K562 (cell line): ENCODE measurements around the gene IGDCC3. TPM values are rescaled to one million over a fixed set of nuclear protein-coding genes. Genes with fewer than 3 reads are reported as not detected.

ENCODE experiments used
- GTF2F1 ChIP-seq: IDR thresholded peaks from 2 replicates; pipeline ENCODE4 v1.6.1; 2011; ENCODE audit warnings: low read depth, low read length, improper control_type of control experiment
- MAFK ChIP-seq: IDR thresholded peaks from 2 replicates; pipeline ENCODE4 v1.6.1; 2011; ENCODE audit warnings: low read length, improper control_type of control experiment
- MAZ ChIP-seq, 2 experiments: fragments of 450-650 bp in 1 of 2; sonication (generic) in 1 of 2; formaldehyde crosslinking; IDR thresholded peaks in 1 of 2; conservative IDR thresholded peaks in 1 of 2; 2 replicates each; pipeline versions ENCODE4 v1.4.0 to v1.5.0; 2020; ENCODE audit warnings: mild to moderate bottlenecking in 1 of 2, missing genetic modification reagents in 1 of 2
- MXI1 ChIP-seq: IDR thresholded peaks from 2 replicates; pipeline ENCODE4 v1.6.1; 2011; ENCODE audit warnings: low read depth, mild to moderate bottlenecking, improper control_type of control experiment, low read length
- SP2 ChIP-seq: IDR thresholded peaks from 2 replicates; pipeline ENCODE4 v1.6.1; 2011; ENCODE audit warnings: mild to moderate bottlenecking, low read depth, low read length, moderate library complexity; ENCODE audit not compliant: poor library complexity, severe bottlenecking; ENCODE audit errors: extremely low read depth
- SPI1 ChIP-seq: IDR thresholded peaks from 2 replicates; pipeline ENCODE4 v1.6.1; 2011; ENCODE audit warnings: low read depth, low read length, control low read depth, borderline replicate concordance
- TAF7 ChIP-seq: fragments of 450-650 bp; IDR thresholded peaks from 2 replicates; pipeline ENCODE4 v1.6.1; 2016; ENCODE audit warnings: missing genetic modification characterization, missing compliant biosample characterization
- TAL1 ChIP-seq: fragments of 450-650 bp; IDR thresholded peaks from 2 replicates; pipeline ENCODE4 v1.6.1; 2016; ENCODE audit warnings: mild to moderate bottlenecking
- ZNF384 ChIP-seq: IDR thresholded peaks from 2 replicates; pipeline ENCODE4 v1.6.1; 2012; ENCODE audit warnings: low read depth, low read length, improper control_type of control experiment
- polyA plus RNA-seq, 8 experiments: library from polyadenylated mRNA; depleted of rRNA in 4 of 8; stranded (reverse) in 5 of 8; unstranded in 3 of 8; fragments of >200 nt; fragmentation: Nextera tagmentation in 2 of 8; fragmentation: Illumina TruSeq in 1 of 8; extraction: Ambion mirVana in 2 of 8; extraction: Trizol in 1 of 8; gene quantifications; 2 replicates each; pipeline versions ENCODE4 v1.2.1 to v1.2.3, GENCODE V29; 2011 to 2014; ENCODE audit warnings: inconsistent platforms in 1 of 8, missing spikeins in 1 of 8
- total RNA-seq, 7 experiments: library from RNA; depleted of rRNA in 6 of 7; stranded (reverse); fragments of >200 nt in 6 of 7; fragmentation: Illumina TruSeq in 2 of 7; extraction: Trizol in 2 of 7; gene quantifications; 2 replicates each; pipeline versions ENCODE4 v1.2.1 to v1.2.3, GENCODE V29; 2011 to 2021; ENCODE audit warnings: low replicate concordance in 1 of 7
- TF ChIP-seq, protein P1 (sequence below), 2 experiments: IDR thresholded peaks in 1 of 2; conservative IDR thresholded peaks in 1 of 2; 2 replicates each; pipeline ENCODE4 v1.6.1; 2016; ENCODE audit warnings: low read depth in 2 of 2, mild to moderate bottlenecking in 1 of 2, missing compliant biosample characterization in 1 of 2, missing genetic modification characterization in 1 of 2, moderate library complexity in 1 of 2
- TF ChIP-seq, protein P2 (sequence below): sonication (generic); formaldehyde crosslinking; IDR thresholded peaks from 2 replicates; pipeline ENCODE4 v1.8.0; 2023; ENCODE audit warnings: mild to moderate bottlenecking, missing genetic modification reagents
- TF ChIP-seq, protein P3 (sequence below): fragments of 450-650 bp; IDR thresholded peaks from 2 replicates; pipeline ENCODE4 v1.6.1; 2018; ENCODE audit not compliant: partially characterized antibody
- TF ChIP-seq, protein P4 (sequence below): fragments of 250-450 bp; sonication (Bioruptor Pico); IDR thresholded peaks from 2 replicates; pipeline ENCODE4 v1.8.0; 2022; ENCODE audit warnings: inconsistent platforms, mild to moderate bottlenecking, moderate library complexity, borderline replicate concordance

Gene IGDCC3
- total and polyA plus RNA-seq, 9 of the 15 experiments (the other 6 are each of a cell fraction or from before 2014, with no cell fraction given) = not detected

DNA sequence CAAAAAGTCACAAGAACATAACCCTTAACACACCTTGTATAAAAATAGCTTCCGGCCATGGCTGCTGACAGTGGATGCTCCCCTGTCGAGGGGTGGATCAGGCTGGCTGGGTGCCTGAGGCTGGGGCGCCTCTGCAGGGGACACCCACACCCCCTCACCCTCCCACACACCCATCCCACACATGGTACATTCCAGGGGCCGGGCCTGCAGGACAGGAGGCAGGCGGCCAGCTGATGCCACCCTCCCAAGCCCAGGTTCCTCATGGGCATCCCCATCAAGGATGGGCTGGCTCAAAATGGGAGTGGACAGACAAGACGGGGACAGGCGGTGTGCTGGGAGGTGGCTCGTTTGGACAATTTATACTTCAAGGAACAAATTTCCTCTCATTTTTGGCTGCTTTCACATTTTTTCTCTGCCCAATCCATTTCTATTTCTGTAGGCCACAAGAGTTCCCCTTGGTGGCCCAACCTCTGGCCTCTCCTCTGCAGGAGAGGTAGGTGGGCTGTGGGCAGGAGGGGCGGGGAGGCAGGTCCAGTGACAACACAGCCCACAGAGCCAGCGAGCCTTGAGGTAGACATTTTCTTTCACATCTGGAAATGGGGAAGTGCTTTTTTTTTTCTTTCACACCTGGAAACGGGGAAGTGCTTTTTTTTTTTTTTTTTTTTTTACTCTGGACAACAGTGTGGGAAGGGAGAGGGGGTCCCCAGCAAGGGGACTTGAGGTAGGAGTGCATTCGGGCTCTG, 50.0 kb downstream of the IGDCC3 start (continued):
- TF ChIP-seq, protein P1, sequence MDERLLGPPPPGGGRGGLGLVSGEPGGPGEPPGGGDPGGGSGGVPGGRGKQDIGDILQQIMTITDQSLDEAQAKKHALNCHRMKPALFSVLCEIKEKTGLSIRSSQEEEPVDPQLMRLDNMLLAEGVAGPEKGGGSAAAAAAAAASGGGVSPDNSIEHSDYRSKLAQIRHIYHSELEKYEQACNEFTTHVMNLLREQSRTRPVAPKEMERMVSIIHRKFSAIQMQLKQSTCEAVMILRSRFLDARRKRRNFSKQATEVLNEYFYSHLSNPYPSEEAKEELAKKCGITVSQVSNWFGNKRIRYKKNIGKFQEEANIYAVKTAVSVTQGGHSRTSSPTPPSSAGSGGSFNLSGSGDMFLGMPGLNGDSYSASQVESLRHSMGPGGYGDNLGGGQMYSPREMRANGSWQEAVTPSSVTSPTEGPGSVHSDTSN (CRISPR knock-in tag; IDR thresholded peaks at IDR 0.05; ENCODE audit: low read depth) = no peak
- TF ChIP-seq, protein P1 (tag; conservative IDR thresholded peaks at IDR 0.05; ENCODE audit: low read depth) = no peak
- TF ChIP-seq, protein P2, sequence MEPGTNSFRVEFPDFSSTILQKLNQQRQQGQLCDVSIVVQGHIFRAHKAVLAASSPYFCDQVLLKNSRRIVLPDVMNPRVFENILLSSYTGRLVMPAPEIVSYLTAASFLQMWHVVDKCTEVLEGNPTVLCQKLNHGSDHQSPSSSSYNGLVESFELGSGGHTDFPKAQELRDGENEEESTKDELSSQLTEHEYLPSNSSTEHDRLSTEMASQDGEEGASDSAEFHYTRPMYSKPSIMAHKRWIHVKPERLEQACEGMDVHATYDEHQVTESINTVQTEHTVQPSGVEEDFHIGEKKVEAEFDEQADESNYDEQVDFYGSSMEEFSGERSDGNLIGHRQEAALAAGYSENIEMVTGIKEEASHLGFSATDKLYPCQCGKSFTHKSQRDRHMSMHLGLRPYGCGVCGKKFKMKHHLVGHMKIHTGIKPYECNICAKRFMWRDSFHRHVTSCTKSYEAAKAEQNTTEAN = no peak
- no peak for TF ChIP-seq MAFK
- TF ChIP-seq TAL1 = no peak
- TF ChIP-seq, protein P3, sequence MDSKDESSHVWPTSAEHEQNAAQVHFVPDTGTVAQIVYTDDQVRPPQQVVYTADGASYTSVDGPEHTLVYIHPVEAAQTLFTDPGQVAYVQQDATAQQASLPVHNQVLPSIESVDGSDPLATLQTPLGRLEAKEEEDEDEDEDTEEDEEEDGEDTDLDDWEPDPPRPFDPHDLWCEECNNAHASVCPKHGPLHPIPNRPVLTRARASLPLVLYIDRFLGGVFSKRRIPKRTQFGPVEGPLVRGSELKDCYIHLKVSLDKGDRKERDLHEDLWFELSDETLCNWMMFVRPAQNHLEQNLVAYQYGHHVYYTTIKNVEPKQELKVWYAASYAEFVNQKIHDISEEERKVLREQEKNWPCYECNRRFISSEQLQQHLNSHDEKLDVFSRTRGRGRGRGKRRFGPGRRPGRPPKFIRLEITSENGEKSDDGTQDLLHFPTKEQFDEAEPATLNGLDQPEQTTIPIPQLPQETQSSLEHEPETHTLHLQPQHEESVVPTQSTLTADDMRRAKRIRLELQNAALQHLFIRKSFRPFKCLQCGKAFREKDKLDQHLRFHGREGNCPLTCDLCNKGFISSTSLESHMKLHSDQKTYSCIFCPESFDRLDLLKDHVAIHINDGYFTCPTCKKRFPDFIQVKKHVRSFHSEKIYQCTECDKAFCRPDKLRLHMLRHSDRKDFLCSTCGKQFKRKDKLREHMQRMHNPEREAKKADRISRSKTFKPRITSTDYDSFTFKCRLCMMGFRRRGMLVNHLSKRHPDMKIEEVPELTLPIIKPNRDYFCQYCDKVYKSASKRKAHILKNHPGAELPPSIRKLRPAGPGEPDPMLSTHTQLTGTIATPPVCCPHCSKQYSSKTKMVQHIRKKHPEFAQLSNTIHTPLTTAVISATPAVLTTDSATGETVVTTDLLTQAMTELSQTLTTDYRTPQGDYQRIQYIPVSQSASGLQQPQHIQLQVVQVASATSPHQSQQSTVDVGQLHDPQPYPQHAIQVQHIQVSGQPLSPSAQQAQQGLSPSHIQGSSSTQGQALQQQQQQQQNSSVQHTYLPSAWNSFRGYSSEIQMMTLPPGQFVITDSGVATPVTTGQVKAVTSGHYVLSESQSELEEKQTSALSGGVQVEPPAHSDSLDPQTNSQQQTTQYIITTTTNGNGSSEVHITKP = peak; percentile 84
- TF ChIP-seq, protein P4, sequence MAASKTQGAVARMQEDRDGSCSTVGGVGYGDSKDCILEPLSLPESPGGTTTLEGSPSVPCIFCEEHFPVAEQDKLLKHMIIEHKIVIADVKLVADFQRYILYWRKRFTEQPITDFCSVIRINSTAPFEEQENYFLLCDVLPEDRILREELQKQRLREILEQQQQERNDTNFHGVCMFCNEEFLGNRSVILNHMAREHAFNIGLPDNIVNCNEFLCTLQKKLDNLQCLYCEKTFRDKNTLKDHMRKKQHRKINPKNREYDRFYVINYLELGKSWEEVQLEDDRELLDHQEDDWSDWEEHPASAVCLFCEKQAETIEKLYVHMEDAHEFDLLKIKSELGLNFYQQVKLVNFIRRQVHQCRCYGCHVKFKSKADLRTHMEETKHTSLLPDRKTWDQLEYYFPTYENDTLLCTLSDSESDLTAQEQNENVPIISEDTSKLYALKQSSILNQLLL (CRISPR knock-in tag) = no peak
- TF ChIP-seq SPI1 = peak; percentile 96
- no peak for TF ChIP-seq MXI1
- no peak for TF ChIP-seq SP2
- no peak for TF ChIP-seq TAF7 (tag)
- no peak for TF ChIP-seq GTF2F1
- peak; percentile 82 for TF ChIP-seq ZNF384
- no peak for TF ChIP-seq MAZ (CRISPR knock-in tag; conservative IDR thresholded peaks at IDR 0.05 in 1 of 2, IDR thresholded peaks at IDR 0.05 in 1 of 2)
- TF ChIP-seq, all 486 proteins: peak for 4
